GM06990 (cell line): Measurements from ENCODE around the gene PID1.

Experiments used
- DNase-seq: peaks from one replicate; pipeline ENCODE4 v3.0.0-alpha.2; 2011; ENCODE audit not compliant: insufficient read length; ENCODE audit errors: extremely low read depth
- H3K27me3 ChIP-seq: replicated peaks from 2 replicates; pipeline ENCODE4 v1.6.0; 2011; ENCODE audit warnings: low read length; ENCODE audit not compliant: control insufficient read depth, insufficient read depth
- H3K36me3 ChIP-seq: 2 replicates; pipeline ENCODE4 v1.5.1; 2011; ENCODE audit warnings: low read length; ENCODE audit not compliant: control insufficient read depth, insufficient read depth
- H3K4me3 ChIP-seq: replicated peaks from 2 replicates; pipeline ENCODE4 v1.5.1; 2011; ENCODE audit warnings: low read depth, mild to moderate bottlenecking, control low read depth, low read length
- CTCF ChIP-seq: IDR thresholded peaks from 2 replicates; pipeline ENCODE4 v1.5.1; 2011; ENCODE audit warnings: low read length, control low read depth, mild to moderate bottlenecking, inconsistent platforms; ENCODE audit not compliant: insufficient read depth, poor library complexity, severe bottlenecking

The PID1 gene

GRCh38 chr2:229037621-229038020 is 233.5 kb downstream of the PID1 start:
- Histone ChIP-seq H3K36me3 (no peaks in the 10 kb centered on the region), H3K4me3 (no peak overlapping the region), H3K27me3 (no peaks in the 10 kb centered on the region)
- no peak for DNase-seq
- no peak for TF ChIP-seq CTCF

GRCh38 chr2:229033816-229034215 is 237.3 kb downstream of the PID1 start:
- Histone ChIP-seq H3K36me3 (no peaks in the 10 kb centered on the region), H3K4me3 (no peak overlapping the region), H3K27me3 (no peaks in the 10 kb centered on the region)
- TF ChIP-seq CTCF, result no peak
- no peak for DNase-seq

- Histone ChIP-seq H3K4me3 (no peak overlapping the region), H3K27me3 (no peaks in the 10 kb centered on the region), H3K36me3 (no peaks in the 10 kb centered on the region)
- no peak for DNase-seq
- no peak for TF ChIP-seq CTCF
Measured at GRCh38 chr2:229032608-229033234, 238.4 kb downstream of the PID1 start.

GRCh38 chr2:229027353-229028105 is 243.6 kb downstream of the PID1 start:
- TF ChIP-seq CTCF, result no peak
- Histone ChIP-seq H3K36me3 (no peaks in the 10 kb centered on the region), H3K27me3 (no peaks in the 10 kb centered on the region), H3K4me3 (no peak overlapping the region)
- no peak for DNase-seq

GRCh38 chr2:229025653-229026052 is 245.4 kb downstream of the PID1 start:
- no peak for DNase-seq
- no peaks in the 10 kb centered on the region for H3K27me3 ChIP-seq
- TF ChIP-seq CTCF, result no peak

More at GRCh38 chr2:229025653-229026052, 245.4 kb downstream of the PID1 start:
- Histone ChIP-seq H3K36me3 (no peaks in the 10 kb centered on the region), H3K4me3 (no peak overlapping the region)
